SU-DHL-6 (cell line): Measurements from ENCODE around the gene JPH3.

ENCODE experiments used
- H2AFZ ChIP-seq: fragments of 200-600 bp; sonication (generic); 2 replicates; pipeline ENCODE4 v1.6.1; 2014; ENCODE audit warnings: low read depth, mild to moderate bottlenecking, moderate library complexity, mixed read lengths, antibody characterized with exemption, low read length; ENCODE audit not compliant: severe bottlenecking
- H3F3A ChIP-seq: fragments of 200-600 bp; shearing (Covaris generic); 2 replicates; pipeline ENCODE4 v1.6.0; 2016; ENCODE audit warnings: antibody characterized with exemption, mild to moderate bottlenecking; ENCODE audit not compliant: insufficient read depth
- H3K27ac ChIP-seq: fragments of 200-600 bp; sonication (generic); 2 replicates; pipeline ENCODE4 v1.5.1; 2016; ENCODE audit warnings: low read depth, mild to moderate bottlenecking, low read length, moderate library complexity, mixed read lengths
- H3K27me3 ChIP-seq: fragments of 200-600 bp; sonication (generic), shearing (Covaris generic); 2 replicates; pipeline ENCODE4 v1.6.0; 2014; ENCODE audit warnings: mild to moderate bottlenecking, low read length
- H3K36me3 ChIP-seq: fragments of 200-600 bp; sonication (generic); 2 replicates; pipeline ENCODE4 v1.6.1; 2014; ENCODE audit warnings: mild to moderate bottlenecking, low read length, mixed read lengths
- H3K4me2 ChIP-seq: fragments of 300-600, 200-600 bp; shearing (Covaris generic), sonication (generic); 2 replicates; pipeline ENCODE4 v1.6.0; 2014; ENCODE audit warnings: low read length, low read depth, mild to moderate bottlenecking; ENCODE audit not compliant: poor library complexity, severe bottlenecking
- H3K4me3 ChIP-seq: fragments of 200-600 bp; sonication (generic); 2 replicates; pipeline ENCODE4 v1.5.1; 2014; ENCODE audit warnings: antibody characterized with exemption, low read length, mild to moderate bottlenecking, mixed read lengths; ENCODE audit not compliant: insufficient read depth, poor library complexity, severe bottlenecking
- H3K79me2 ChIP-seq: fragments of 200-600 bp; sonication (generic); 2 replicates; pipeline ENCODE4 v1.6.1; 2014; ENCODE audit warnings: mild to moderate bottlenecking, low read length, moderate library complexity; ENCODE audit not compliant: insufficient read depth
- H3K9ac ChIP-seq: fragments of 200-600 bp; sonication (generic); 2 replicates; pipeline ENCODE4 v1.7.0; 2014; ENCODE audit warnings: mild to moderate bottlenecking, low read length
- H3K9me2 ChIP-seq: fragments of 200-600 bp; sonication (generic); replicated peaks from 2 replicates; pipeline ENCODE4 v1.6.1; 2014; ENCODE audit warnings: low read length; ENCODE audit not compliant: insufficient read depth
- H3K9me3 ChIP-seq: fragments of 200-600 bp; sonication (generic); 2 replicates; pipeline ENCODE4 v1.6.1; 2014; ENCODE audit warnings: low read length, mixed read lengths; ENCODE audit not compliant: insufficient read depth
- H4K20me1 ChIP-seq: fragments of 200-600 bp; sonication (generic); 2 replicates; pipeline ENCODE4 v1.6.1; 2014; ENCODE audit warnings: low read depth, mild to moderate bottlenecking, antibody characterized with exemption, low read length, moderate library complexity, mixed read lengths
- EZH2phosphoT487 ChIP-seq: fragments of 200-600 bp; sonication (generic), shearing (Covaris generic); conservative IDR thresholded peaks from 2 replicates; pipeline ENCODE4 v1.6.1; 2018; ENCODE audit warnings: mild to moderate bottlenecking, antibody characterized with exemption, low read length, moderate library complexity, mixed read lengths
- TF ChIP-seq, protein P1 (sequence below): fragments of 200-600 bp; sonication (generic); IDR thresholded peaks from one replicate; pipeline ENCODE4 v1.5.1; 2017; ENCODE audit warnings: antibody characterized with exemption, mild to moderate bottlenecking, low read length, moderate library complexity; ENCODE audit not compliant: insufficient read depth, poor library complexity, severe bottlenecking

Gene JPH3

DNA sequence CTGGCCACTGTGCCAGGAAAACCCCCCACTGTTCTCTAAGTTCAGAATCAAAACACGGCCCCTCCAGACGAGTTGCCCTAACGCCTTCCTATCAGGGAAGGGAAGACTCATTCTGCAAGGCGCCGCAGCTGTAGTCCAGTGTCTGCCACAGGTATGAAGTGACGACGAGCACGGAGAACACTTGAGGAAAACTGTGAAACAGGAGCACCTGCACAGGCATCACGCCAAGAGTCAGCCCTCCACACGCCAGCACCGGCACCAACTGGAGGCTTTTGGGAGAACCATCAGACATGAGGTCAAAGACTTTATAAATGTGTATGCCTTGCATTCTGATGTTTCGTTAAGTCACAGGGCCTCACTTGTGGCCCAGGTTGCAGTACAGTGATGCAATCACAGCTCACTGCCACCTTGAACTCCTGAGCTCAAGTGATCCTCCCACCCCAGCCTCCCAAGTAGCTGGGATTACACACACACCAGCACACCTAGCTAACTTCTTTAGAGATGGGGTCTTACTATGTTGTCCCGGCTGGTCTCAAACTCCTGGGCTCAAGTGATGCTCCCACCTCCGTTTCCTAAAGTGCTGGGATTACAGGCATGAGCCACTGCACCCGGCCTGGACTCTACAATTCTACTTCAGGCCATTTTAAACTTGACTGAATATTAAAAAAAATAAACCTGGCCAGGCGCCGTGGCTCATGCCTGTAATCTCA is 140.6 kb downstream of the JPH3 start:
- no peaks in the 10 kb centered on the region for H3K9me3 ChIP-seq
- no peak overlapping the region for H3K9ac ChIP-seq
- H3K9me2 ChIP-seq, result no peaks in the 10 kb centered on the region
- H3K79me2 ChIP-seq, result peaks cover 45% of the 10 kb centered on the region
- no peaks in the 10 kb centered on the region for H3K27me3 ChIP-seq
- H2AFZ ChIP-seq, result no peak overlapping the region
- peaks cover 2% of the 10 kb centered on the region; the same call in 1 of the 2 replicates for H3K36me3 ChIP-seq
- no peak for TF ChIP-seq EZH2phosphoT487
- TF ChIP-seq, protein P1, sequence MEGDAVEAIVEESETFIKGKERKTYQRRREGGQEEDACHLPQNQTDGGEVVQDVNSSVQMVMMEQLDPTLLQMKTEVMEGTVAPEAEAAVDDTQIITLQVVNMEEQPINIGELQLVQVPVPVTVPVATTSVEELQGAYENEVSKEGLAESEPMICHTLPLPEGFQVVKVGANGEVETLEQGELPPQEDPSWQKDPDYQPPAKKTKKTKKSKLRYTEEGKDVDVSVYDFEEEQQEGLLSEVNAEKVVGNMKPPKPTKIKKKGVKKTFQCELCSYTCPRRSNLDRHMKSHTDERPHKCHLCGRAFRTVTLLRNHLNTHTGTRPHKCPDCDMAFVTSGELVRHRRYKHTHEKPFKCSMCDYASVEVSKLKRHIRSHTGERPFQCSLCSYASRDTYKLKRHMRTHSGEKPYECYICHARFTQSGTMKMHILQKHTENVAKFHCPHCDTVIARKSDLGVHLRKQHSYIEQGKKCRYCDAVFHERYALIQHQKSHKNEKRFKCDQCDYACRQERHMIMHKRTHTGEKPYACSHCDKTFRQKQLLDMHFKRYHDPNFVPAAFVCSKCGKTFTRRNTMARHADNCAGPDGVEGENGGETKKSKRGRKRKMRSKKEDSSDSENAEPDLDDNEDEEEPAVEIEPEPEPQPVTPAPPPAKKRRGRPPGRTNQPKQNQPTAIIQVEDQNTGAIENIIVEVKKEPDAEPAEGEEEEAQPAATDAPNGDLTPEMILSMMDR, result no peak
- no peak overlapping the region for H3K4me2 ChIP-seq
- H4K20me1 ChIP-seq, result no peaks in the 10 kb centered on the region
- H3K4me3 ChIP-seq, result no peak overlapping the region
- H3K27ac ChIP-seq, result no peak overlapping the region
- H3F3A ChIP-seq, result no peaks in the 10 kb centered on the region

DNA sequence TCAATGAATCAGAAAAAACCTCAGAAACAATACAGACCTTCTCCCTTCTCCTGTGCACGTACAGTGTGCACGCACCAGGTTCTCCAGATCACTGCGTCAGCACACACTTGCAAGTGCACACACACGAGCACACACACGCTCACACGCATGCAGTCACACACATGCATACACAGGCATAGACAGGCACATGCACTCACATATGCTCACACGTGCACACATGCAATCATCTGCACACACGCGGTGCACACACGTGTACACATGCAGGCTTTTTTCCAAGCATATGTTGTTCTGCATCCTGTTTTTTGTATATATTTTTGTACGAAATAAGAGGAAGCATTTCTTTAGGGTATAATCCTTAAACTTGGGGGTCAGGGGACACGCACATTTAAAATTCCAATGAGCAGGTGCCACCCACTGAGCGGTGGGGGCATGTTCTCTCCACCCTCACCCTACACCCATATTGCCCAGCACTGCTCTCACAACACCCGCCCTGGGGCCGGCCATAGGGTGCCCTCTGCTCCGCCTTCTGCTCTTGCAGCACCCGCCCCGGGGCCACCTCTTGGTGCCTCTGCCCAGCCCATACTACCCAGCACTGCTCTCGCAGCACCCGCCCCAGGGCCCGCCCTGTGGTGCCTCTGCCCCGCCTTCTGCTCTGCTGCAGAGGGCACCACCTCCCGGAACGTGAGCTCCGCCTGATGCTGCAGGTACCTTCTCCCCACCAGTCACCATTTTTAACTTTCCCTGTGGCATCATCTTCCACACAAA is 142.6 kb downstream of the JPH3 start:
- Histone ChIP-seq H3K27ac (no peak overlapping the region), H3F3A (no peaks in the 10 kb centered on the region), H4K20me1 (no peaks in the 10 kb centered on the region), H3K9me2 (no peaks in the 10 kb centered on the region), H3K79me2 (peaks cover 42% of the 10 kb centered on the region), H3K9me3 (no peaks in the 10 kb centered on the region), H3K4me3 (no peak overlapping the region), H3K36me3 (peaks cover 2% of the 10 kb centered on the region; the same call in 1 of the 2 replicates), H3K9ac (no peak overlapping the region), H3K4me2 (no peak overlapping the region), H2AFZ (no peak overlapping the region), H3K27me3 (no peaks in the 10 kb centered on the region)
- TF ChIP-seq, protein P1, result no peak
- no peak for TF ChIP-seq EZH2phosphoT487

DNA sequence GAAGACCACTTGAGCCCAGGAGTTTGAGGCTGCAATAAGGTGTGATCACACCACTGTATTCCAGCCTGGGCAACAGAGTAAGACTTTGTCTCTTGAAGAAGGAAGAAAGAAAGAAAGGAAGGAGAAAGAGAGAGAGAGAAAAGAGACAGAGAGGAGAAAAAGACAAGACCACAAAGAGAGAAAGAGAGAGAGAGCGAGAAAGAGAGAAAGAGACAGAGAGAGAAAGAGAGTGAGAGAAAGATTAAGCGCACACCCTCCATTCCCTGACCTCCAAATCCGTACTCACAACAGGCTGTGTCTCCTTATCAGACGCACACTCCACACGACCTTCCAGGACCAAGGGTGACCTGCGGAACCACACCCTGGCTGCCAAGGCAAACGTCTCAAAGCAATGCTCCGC is 143.9 kb downstream of the JPH3 start:
- Histone ChIP-seq H3K9me3 (no peaks in the 10 kb centered on the region), H3K27me3 (no peaks in the 10 kb centered on the region), H3K9me2 (no peaks in the 10 kb centered on the region), H2AFZ (no peak overlapping the region), H3K9ac (no peak overlapping the region), H3K27ac (no peak overlapping the region), H3K4me2 (no peak overlapping the region), H3K36me3 (0 out of 2 replicates have a peak, but pooled peaks cover 2% of the 10 kb centered on the region), H3F3A (no peaks in the 10 kb centered on the region), H4K20me1 (no peaks in the 10 kb centered on the region), H3K4me3 (no peak overlapping the region), H3K79me2 (peaks cover 30% of the 10 kb centered on the region)
- TF ChIP-seq, protein P1, result no peak
- no peak for TF ChIP-seq EZH2phosphoT487
